GM18502 (cell line): Measurements from ENCODE around the gene MS4A4A.
"Not testable (repeated sequence)": the region's sequence is repeated elsewhere in the genome, so short reads cannot be mapped to it uniquely, and the experiment has no call there.

ENCODE experiments used
- ATAC-seq: cut with Tn5 transposase; IDR thresholded peaks from one replicate; pipeline ENCODE4 v1.9.1; 2021; ENCODE audit warnings: mild to moderate bottlenecking; ENCODE audit not compliant: unreplicated experiment, poor library complexity

Gene MS4A4A

GRCh38 chr11:60280412-60280811, at the start of gene MS4A4A:
TSS of gene MS4A4A (plus strand) at chr11:60280666. CDS start at chr11:60280676, 10 bp downstream.
- no peak for ATAC-seq

GRCh38 chr11:60230681-60231080, 49.8 kb upstream of the MS4A4A start:
- no peak for ATAC-seq

GRCh38 chr11:60235321-60235720, 45.1 kb upstream of the MS4A4A start:
- ATAC-seq = no peak

GRCh38 chr11:60240662-60241061, 39.8 kb upstream of the MS4A4A start:
- no peak for ATAC-seq

GRCh38 chr11:60241786-60242185, 38.7 kb upstream of the MS4A4A start:
- ATAC-seq = no peak

- ATAC-seq = no peak
Measured at GRCh38 chr11:60242740-60243239, 37.7 kb upstream of the MS4A4A start, which contains the start of gene MS4A4E. TSS of gene MS4A4E (minus strand) at chr11:60243137. CDS start at chr11:60230055, 13,082 bp downstream.

- ATAC-seq = peak; percentile 50
Measured at GRCh38 chr11:60251485-60252212, 28.8 kb upstream of the MS4A4A start.

GRCh38 chr11:60252213-60253108, 28.0 kb upstream of the MS4A4A start:
- no peak for ATAC-seq

- no peak for ATAC-seq
Measured at GRCh38 chr11:60257956-60258722, 22.3 kb upstream of the MS4A4A start.

- ATAC-seq = no peak
Measured at GRCh38 chr11:60261014-60261413, 19.5 kb upstream of the MS4A4A start.

GRCh38 chr11:60263402-60263801, 17.1 kb upstream of the MS4A4A start:
- ATAC-seq = no peak

- ATAC-seq = no peak
Measured at GRCh38 chr11:60264644-60265043, 15.8 kb upstream of the MS4A4A start.

GRCh38 chr11:60265373-60266214, 14.9 kb upstream of the MS4A4A start:
- no peak for ATAC-seq

- no peak for ATAC-seq
Measured at GRCh38 chr11:60274416-60274815, 6.0 kb upstream of the MS4A4A start.

GRCh38 chr11:60281485-60281884, 1.0 kb downstream of the MS4A4A start:
- ATAC-seq = no peak

GRCh38 chr11:60282286-60282685, 1.8 kb downstream of the MS4A4A start:
- no peak for ATAC-seq

GRCh38 chr11:60285411-60286126, 5.1 kb downstream of the MS4A4A start:
- not testable (repeated sequence) for ATAC-seq

- ATAC-seq = no peak
Measured at GRCh38 chr11:60288531-60288930, 8.1 kb downstream of the MS4A4A start.

- ATAC-seq = no peak
Measured at GRCh38 chr11:60292145-60292544, 11.7 kb downstream of the MS4A4A start.
